Esophagus muscularis mucosa (tissue), 4 donors: ENCODE data around the gene TAS2R41.

Experiments used
- CTCF ChIP-seq, 3 experiments: fragments of 200-600 bp in 2 of 3; fragments of 450-650 bp in 1 of 3; sonication (generic) in 2 of 3; IDR thresholded peaks; one replicate each; pipeline ENCODE4 v1.5.1; 2017 to 2019; ENCODE audit warnings: antibody characterized with exemption in 3 of 3, mild to moderate bottlenecking in 2 of 3, moderate library complexity in 1 of 3
- EP300 ChIP-seq: sonication (generic); formaldehyde crosslinking; IDR thresholded peaks from one replicate; pipeline ENCODE4 v1.6.1; 2017; ENCODE audit warnings: antibody characterized with exemption
- POLR2A ChIP-seq: fragments of 450-650 bp; IDR thresholded peaks from one replicate; pipeline ENCODE4 v1.6.1; 2017; ENCODE audit warnings: antibody characterized with exemption, moderate library complexity, mild to moderate bottlenecking, low read depth
- POLR2AphosphoS5 ChIP-seq, 2 donors: sonication (generic); formaldehyde crosslinking; IDR thresholded peaks; one replicate each; pipeline ENCODE4 v1.6.1; 2017; ENCODE audit warnings: antibody characterized with exemption in 2 of 2

GRCh38 chr7:143454091-143454680, 23.5 kb upstream of the TAS2R41 start:
- TF ChIP-seq POLR2A (no peak), CTCF (IDR thresholded peaks at IDR 0.05) (no peak), EP300 (no peak), POLR2AphosphoS5 (IDR thresholded peaks at IDR 0.05) (no peak)
